Activated naive CD4-positive, alpha-beta T cell treated with anti-CD3 and anti-CD28 coated beads for 36 hours (primary cell): ENCODE results near the gene SLC39A7. TPM values are rescaled to one million over a fixed set of nuclear protein-coding genes. Genes with fewer than 3 reads are reported as not detected.

Experiments used
- CTCF ChIA-PET: fragments of 350-600 bp; sonication (Branson Sonifier 250); formaldehyde crosslinking; loops from one replicate; lab custom pipeline; 2021; ENCODE audit warnings: antibody characterized with exemption; lab: Charles Lee
- DNase-seq: peaks from one replicate; pipeline ENCODE4 v3.0.0-alpha.2; 2020
- H3K27ac Mint-ChIP-seq: one replicate; pipeline ENCODE4 v1.8.0; 2021; ENCODE audit warnings: mild to moderate bottlenecking, mixed read lengths
- H3K27me3 Mint-ChIP-seq: one replicate; pipeline ENCODE4 v1.8.0; 2021; ENCODE audit warnings: low read depth, mixed read lengths
- H3K36me3 Mint-ChIP-seq: one replicate; pipeline ENCODE4 v1.8.0; 2021; ENCODE audit warnings: low read depth, mixed read lengths
- H3K4me1 Mint-ChIP-seq: one replicate; pipeline ENCODE4 v1.8.0; 2021; ENCODE audit warnings: low read depth, mixed read lengths
- H3K4me3 Mint-ChIP-seq: one replicate; pipeline ENCODE4 v1.8.0; 2021; ENCODE audit warnings: mild to moderate bottlenecking, moderate library complexity, mixed read lengths
- H3K9me3 Mint-ChIP-seq: one replicate; pipeline ENCODE4 v1.8.0; 2021; ENCODE audit warnings: mixed read lengths
- intact Hi-C: fragments of 100-400 bp; cut with micrococcal nuclease; formaldehyde crosslinking; loops from one replicate; pipeline ENCODE4 v1.15.1; 2023
- total RNA-seq, 2 experiments: library from RNA; stranded (reverse); gene quantifications; one replicate each; pipeline ENCODE4 v1.2.3, GENCODE V29; 2021

The SLC39A7 gene
- total RNA-seq, 2 experiments from 2014 or later = 35.9 to 39.5 TPM

- no peak overlapping the region for H3K27ac Mint-ChIP-seq
- H3K9me3 Mint-ChIP-seq = no peaks in the 10 kb centered on the region
- CTCF ChIA-PET = interaction anchor here (4.4 kb wide), 1 partner anchor 33 kb away, joined by 21 read pairs; no protein-coding TSS in a partner anchor
- intact Hi-C loops = loop anchor here (5.0 kb wide), 1 partner anchor 48 kb away; no protein-coding TSS in a partner anchor
- DNase-seq = no peak
- no peak overlapping the region for H3K4me3 Mint-ChIP-seq
- H3K36me3 Mint-ChIP-seq = no peaks in the 10 kb centered on the region
- H3K4me1 Mint-ChIP-seq = peaks cover 12% of the 10 kb centered on the region
- no peaks in the 10 kb centered on the region for H3K27me3 Mint-ChIP-seq
Measured at GRCh38 chr6:33164665-33165373, 35.8 kb upstream of the SLC39A7 start.

DNA sequence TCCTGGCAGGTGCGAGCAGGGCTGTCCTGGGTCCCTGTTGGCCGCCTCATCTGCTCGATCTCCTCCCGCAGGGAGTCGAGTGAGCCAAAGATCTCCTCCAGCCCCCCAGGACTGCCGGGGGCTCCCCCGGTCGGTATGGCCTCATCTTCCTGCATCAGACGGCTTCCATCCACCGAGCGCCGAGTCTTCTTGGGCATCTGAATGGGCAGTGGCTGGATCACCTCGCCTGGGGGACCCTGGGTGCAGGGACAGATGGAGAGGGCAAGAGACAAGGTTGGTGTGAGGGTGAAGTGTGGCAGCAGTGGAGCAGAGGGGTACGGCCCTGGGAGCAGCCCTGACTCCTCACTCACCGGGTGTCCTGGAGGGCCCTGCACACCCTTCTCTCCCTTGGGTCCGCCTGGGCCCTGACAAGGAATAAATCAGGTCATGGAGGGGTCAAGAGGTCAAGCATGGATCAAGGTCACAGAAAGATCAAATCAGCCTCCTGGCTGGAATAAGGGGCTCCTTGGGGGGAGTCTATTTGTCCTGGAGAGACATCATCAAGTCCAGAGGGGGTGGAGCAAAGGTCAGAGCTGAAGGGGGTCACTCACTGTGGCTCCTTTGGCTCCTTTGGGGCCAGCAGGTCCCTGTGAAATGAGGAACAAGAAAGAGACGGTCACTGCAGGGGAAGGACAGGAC, 34.9 kb upstream of the SLC39A7 start:
- Mint-ChIP-seq H3K4me1 (peaks cover 12% of the 10 kb centered on the region), H3K27ac (no peak overlapping the region), H3K27me3 (no peaks in the 10 kb centered on the region), H3K4me3 (no peak overlapping the region), H3K36me3 (no peaks in the 10 kb centered on the region), H3K9me3 (no peaks in the 10 kb centered on the region)
- CTCF ChIA-PET = no interaction called here
- intact Hi-C loops = no loop called here
- DNase-seq = no peak

DNA sequence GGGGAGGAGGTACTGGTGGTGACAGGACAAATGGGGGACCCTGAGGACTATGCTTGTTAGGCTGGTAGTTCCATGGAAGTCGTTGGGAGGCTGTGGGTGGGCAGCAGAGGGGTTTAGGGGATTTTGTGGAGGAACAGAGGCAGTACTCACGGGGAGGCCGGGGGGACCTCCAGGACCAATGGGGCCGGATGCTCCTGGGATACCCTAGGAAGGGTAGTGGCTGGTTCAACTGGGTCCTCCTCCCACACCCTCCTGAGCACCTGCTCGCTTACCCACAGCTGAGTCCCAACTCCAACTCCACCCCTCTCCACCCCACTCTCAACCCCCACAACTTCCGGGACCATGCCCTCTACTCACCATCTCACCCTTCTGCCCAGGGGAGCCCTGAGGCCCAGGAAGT, 34.3 kb upstream of the SLC39A7 start:
- H3K36me3 Mint-ChIP-seq = no peaks in the 10 kb centered on the region
- H3K27ac Mint-ChIP-seq = no peak overlapping the region
- peaks cover 8% of the 10 kb centered on the region for H3K4me1 Mint-ChIP-seq
- CTCF ChIA-PET = no interaction called here
- H3K4me3 Mint-ChIP-seq = no peak overlapping the region
- intact Hi-C loops = no loop called here
- H3K27me3 Mint-ChIP-seq = no peaks in the 10 kb centered on the region
- DNase-seq = no peak
- H3K9me3 Mint-ChIP-seq = no peaks in the 10 kb centered on the region

DNA sequence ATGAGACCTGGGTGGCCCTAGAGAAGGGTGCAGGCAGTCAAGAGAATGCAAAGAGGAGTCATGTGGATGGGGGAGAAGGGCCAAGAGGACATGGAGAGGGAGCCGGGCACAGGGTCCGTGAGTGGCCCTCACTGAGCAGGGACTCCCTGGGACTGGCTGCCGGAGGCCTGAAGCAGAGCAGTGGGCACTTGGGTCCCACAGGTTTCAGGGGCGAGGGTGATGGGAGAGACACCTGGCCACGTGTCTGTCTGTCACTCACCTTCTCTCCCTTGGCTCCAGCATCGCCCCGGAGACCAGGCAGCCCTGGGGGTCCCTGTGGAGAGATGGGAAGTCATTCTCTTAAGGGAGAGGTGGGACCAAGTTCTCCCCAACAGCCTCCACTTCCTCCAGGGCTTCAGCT, 33.9 kb upstream of the SLC39A7 start:
- H3K27me3 Mint-ChIP-seq = no peaks in the 10 kb centered on the region
- CTCF ChIA-PET = no interaction called here
- H3K36me3 Mint-ChIP-seq = no peaks in the 10 kb centered on the region
- no peak for DNase-seq
- no peaks in the 10 kb centered on the region for H3K9me3 Mint-ChIP-seq
- intact Hi-C loops = no loop called here
- H3K4me3 Mint-ChIP-seq = no peak overlapping the region
- peaks cover 4% of the 10 kb centered on the region for H3K4me1 Mint-ChIP-seq
- H3K27ac Mint-ChIP-seq = no peak overlapping the region

GRCh38 chr6:33167374-33168283, 33.0 kb upstream of the SLC39A7 start:
- intact Hi-C loops = no loop called here
- DNase-seq = no peak
- H3K9me3 Mint-ChIP-seq = no peaks in the 10 kb centered on the region
- H3K27me3 Mint-ChIP-seq = no peaks in the 10 kb centered on the region
- CTCF ChIA-PET = no interaction called here
- no peak overlapping the region for H3K4me3 Mint-ChIP-seq
- no peaks in the 10 kb centered on the region for H3K36me3 Mint-ChIP-seq
- H3K4me1 Mint-ChIP-seq = no peaks in the 10 kb centered on the region
- no peak overlapping the region for H3K27ac Mint-ChIP-seq

- H3K4me1 Mint-ChIP-seq = no peaks in the 10 kb centered on the region
- intact Hi-C loops = no loop called here
- H3K27ac Mint-ChIP-seq = no peak overlapping the region
- no peak for DNase-seq
- H3K36me3 Mint-ChIP-seq = no peaks in the 10 kb centered on the region
- H3K9me3 Mint-ChIP-seq = no peaks in the 10 kb centered on the region
- no peak overlapping the region for H3K4me3 Mint-ChIP-seq
- CTCF ChIA-PET = no interaction called here
- H3K27me3 Mint-ChIP-seq = no peaks in the 10 kb centered on the region
Measured at GRCh38 chr6:33168284-33168601, 32.4 kb upstream of the SLC39A7 start.

DNA sequence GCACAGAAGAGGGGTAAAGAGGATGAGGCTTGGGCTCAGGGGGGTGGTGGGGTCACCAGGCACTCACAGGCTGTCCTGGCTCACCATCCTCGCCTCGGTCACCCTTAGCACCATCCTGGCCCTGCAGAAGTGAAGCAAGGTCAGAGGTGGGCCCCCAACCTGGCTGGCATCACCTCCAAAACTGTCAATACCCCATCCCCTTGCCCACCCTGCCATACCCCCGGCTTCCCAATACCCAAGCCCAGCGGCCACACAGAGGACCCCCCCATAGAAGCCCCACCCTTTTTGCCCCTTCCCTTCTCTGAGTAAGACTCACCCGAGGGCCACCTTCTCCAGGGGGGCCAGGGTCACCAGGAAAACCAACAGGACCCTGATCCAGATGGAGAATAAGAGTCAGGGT, 32.0 kb upstream of the SLC39A7 start:
- CTCF ChIA-PET = no interaction called here
- no peak overlapping the region for H3K4me3 Mint-ChIP-seq
- no peaks in the 10 kb centered on the region for H3K27me3 Mint-ChIP-seq
- H3K4me1 Mint-ChIP-seq = no peaks in the 10 kb centered on the region
- H3K36me3 Mint-ChIP-seq = no peaks in the 10 kb centered on the region
- H3K27ac Mint-ChIP-seq = no peak overlapping the region
- intact Hi-C loops = no loop called here
- no peaks in the 10 kb centered on the region for H3K9me3 Mint-ChIP-seq
- DNase-seq = no peak

GRCh38 chr6:33169291-33170175, 31.1 kb upstream of the SLC39A7 start:
- no peaks in the 10 kb centered on the region for H3K27me3 Mint-ChIP-seq
- no peaks in the 10 kb centered on the region for H3K36me3 Mint-ChIP-seq
- H3K4me3 Mint-ChIP-seq = no peak overlapping the region
- intact Hi-C loops = no loop called here
- H3K4me1 Mint-ChIP-seq = no peaks in the 10 kb centered on the region
- no peak overlapping the region for H3K27ac Mint-ChIP-seq
- H3K9me3 Mint-ChIP-seq = no peaks in the 10 kb centered on the region
- no peak for DNase-seq
- CTCF ChIA-PET = no interaction called here

DNA sequence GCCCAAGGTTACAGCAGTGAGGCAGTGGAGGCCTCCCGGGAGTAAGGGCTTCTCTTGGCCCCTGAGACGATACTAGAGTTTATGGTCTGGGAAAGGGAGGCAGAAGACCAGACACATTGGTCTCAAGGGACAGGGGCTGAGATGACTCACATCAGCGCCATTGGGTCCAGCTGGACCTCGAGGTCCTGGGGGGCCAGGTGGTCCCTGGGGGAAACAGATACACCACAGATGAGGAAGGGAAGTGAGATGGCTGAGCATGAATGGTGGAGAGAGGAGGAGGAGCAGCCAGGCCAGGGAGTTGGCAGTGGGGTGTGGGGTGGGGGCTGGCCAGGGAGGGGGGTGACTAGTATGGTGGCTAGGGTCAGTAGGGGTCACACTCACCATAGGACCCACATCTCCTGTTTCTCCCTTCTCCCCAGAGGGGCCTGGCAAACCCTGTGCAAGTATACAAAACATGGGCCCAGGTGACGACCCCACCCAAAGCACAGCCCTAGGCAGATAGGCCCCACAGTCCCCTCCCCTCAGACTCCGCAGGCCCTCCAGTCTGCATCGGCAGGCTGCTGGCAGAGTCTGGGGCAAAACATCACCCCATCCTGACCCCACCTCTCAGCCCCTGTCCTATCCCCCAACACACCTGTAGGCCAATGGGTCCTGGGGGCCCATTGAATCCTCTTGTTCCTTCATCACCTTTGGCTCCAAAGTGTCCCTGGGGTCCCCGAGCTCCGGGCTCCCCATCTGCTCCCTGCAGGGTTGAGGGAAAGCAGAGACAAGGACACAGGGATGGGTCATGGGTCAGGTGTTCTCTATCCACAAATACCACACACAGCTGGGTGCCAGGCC, 30.3 kb upstream of the SLC39A7 start:
- intact Hi-C loops = no loop called here
- Mint-ChIP-seq H3K9me3 (no peaks in the 10 kb centered on the region), H3K27ac (no peak overlapping the region), H3K4me1 (no peaks in the 10 kb centered on the region), H3K36me3 (no peaks in the 10 kb centered on the region), H3K4me3 (no peak overlapping the region), H3K27me3 (no peaks in the 10 kb centered on the region)
- CTCF ChIA-PET = no interaction called here
- no peak for DNase-seq

GRCh38 chr6:33171016-33171879, 29.4 kb upstream of the SLC39A7 start:
- no peak for DNase-seq
- Mint-ChIP-seq H3K27me3 (no peaks in the 10 kb centered on the region), H3K4me1 (no peaks in the 10 kb centered on the region), H3K4me3 (no peak overlapping the region), H3K36me3 (no peaks in the 10 kb centered on the region), H3K9me3 (no peaks in the 10 kb centered on the region), H3K27ac (no peak overlapping the region)
- CTCF ChIA-PET = no interaction called here
- intact Hi-C loops = no loop called here
